GM19395 (cell line): ENCODE data around the gene SPAG4.
A peak's percentile ranks its signal among the peaks of the same experiment; 100 is the strongest.

Experiments used
- ATAC-seq: cut with Tn5 transposase; IDR thresholded peaks from one replicate; pipeline ENCODE4 v1.9.1; 2021; ENCODE audit warnings: mild to moderate bottlenecking, moderate library complexity; ENCODE audit not compliant: unreplicated experiment

The SPAG4 gene

DNA sequence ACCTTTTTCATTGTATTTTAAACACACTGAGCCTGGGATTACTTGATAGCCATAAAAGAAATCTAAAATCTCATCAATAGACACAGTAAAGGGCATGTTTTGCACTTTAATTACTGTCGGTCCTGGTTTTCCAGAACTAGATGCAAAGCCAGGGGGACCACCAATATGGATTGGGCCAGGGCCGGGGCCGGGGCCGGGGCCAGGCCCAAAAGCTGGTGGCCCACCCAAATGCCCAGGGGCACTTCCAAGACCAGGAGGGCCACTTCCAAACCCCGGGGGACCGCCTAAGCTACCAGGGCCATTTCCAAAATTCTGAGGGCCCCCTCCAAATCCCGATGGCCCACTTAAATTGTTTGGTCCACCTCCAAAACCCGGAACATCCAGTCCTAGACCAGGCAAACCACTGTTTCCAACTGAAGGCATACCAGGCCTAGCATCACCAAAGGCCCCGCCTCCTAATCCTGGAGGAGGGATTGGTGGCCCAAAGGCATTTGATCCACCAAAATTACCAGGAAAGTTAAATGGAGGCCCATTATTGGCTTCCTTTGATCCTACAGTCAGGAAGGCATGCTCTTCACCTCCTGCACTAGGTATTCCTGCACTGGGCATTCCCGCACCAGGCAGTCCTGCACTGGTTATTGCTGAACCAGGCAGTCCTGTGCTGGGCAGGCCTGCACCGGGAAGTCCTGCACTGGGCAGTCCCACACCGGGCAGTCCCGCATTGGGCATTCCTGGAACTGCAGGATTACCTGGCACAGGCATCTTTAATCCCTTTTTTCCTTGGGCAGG lies 37.2 kb downstream of the SPAG4 start:
- no peak for ATAC-seq

DNA sequence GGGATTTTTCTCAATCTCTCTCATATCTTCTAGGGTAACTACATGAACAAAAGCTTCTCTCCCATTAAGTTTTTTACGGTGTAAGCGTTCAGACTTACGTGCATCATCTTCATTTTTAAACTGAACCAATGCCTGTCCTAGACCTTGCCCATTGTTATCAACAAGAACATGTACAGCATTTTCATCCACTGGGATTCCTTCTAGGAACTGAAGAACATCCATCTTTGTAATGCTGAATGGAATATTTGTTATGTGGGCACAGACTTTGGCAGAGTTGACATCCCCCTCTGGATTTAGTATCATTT lies 37.8 kb downstream of the SPAG4 start:
- no peak for ATAC-seq

DNA sequence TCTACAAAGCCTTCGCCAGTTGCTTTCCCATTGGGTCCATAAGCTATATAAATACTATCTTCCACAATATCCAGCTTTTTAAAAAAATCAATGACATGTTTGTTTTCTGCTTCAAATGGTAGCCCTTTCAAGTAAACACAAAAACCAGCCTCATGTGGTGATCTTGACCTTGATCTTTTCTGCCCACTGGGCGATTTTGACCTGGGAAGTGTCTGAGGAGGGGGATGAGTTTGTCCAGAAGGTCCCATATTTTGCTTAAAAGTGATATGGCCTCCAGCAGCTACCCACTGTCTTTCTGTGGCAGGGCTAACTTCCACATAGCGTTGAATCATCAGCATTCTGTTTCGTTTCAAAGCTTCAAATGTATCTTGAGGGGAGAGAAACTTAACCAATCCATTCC lies 38.3 kb downstream of the SPAG4 start:
- ATAC-seq, result no peak

DNA sequence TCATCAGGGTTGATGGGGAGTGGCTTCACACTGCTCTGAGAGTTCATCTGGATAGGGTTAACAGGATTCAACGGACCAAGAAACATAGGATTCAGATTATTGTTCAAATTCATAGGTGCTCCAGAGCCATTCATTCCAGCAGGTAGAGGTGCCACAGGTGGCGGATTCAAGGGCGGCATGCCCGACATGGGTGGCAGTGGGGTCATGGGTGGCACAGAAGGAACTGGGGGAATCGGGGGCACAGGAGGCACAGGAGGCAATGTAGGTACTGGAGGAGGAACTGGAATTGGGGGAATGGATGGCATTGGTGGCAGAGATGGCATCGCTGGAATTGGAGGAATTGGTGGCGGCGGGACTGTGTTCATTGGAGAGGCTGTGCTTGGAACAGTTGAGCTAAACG lies 38.8 kb downstream of the SPAG4 start:
- no peak for ATAC-seq

DNA sequence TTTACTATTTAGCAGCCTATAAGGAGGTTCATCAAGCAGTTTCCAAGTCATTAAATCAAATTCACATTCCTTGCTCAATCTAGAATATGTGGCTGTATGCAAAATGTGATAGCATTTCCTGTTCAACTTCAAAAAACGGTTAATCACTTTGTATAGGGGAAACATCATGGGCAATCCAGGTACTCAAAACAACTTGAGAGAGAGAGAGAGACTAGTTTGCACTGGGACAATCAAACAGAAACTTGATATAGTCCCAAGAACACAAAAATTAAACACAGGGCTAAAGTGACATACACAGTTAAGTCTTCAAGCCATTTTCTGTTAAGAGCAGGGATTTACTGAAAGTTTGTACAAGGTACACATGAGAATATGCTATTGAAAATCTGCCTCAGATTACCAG lies 41.6 kb downstream of the SPAG4 start:
- no peak for ATAC-seq

DNA sequence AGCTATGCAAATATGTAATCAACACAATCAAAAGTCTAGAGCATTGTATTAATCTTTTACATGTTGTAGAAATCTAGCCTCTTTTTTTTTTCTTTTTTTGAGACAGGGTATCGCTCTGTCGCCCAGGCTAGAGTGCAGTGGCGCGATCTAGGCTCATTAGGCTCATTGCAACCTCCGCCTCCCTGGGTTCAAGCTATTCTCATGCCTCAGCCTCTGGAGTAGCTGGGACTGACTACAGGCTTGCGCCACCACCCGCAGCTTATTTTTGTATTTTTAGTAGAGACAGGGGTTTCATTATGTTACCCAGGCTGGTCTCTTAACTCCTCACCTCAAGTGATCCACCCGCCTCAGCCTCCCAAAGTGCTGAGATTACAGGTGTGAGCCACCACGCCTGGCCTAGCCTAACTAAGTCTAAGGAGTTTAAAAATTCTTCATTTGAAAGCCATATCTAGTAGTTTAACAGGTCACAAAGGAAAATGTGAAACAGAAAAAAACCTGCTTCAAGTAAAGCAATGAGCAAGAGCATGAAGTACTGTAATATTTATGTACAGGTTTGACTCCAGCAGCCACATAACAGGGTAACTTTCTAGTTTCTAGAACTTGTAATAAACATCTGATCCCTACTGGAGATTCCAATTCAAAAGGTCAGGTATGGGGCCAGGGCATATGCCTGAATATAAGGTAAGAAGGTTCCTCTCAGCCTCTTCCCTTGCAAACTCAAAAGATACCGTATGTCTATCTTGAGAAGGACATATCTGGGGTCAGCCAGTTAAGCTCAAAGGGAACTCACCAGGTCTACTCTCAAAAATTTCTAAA lies 44.7 kb downstream of the SPAG4 start:
- no peak for ATAC-seq

DNA sequence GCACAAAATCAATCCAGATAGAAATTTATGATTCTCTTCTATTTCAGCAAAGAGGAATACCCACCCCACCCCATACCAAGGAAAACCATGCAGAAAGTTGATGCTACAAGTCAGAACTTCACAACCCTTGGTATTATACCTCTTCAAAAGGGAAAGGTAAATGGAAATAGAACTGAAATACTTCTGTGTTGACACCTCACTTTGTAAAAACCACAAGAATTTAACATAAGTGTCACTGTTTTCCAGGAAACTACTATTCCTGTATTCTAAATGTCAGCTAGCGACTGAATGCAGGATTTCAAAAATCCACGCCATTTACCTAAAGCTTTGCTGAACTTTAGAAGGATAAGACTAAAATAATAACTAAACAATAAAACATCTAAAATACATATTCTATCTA lies 45.4 kb downstream of the SPAG4 start:
- no peak for ATAC-seq

DNA sequence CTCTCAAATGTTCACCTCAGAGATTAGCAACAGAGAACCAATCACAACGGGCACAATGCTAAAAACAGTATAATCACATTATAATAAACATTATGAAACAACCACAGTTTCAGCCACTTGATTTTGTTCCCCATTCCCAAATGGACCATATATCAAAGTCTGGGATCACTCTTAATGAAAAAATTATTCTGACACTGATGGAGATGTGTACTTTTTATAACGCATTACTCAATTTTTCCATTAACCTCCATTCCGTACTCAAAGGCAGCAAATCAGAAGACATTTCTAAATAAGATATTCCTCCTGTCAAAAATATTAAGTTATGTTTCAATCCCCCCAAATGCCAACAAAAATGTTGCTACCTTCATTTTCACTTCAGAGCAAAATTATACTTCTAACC lies 46.3 kb downstream of the SPAG4 start:
- no peak for ATAC-seq

DNA sequence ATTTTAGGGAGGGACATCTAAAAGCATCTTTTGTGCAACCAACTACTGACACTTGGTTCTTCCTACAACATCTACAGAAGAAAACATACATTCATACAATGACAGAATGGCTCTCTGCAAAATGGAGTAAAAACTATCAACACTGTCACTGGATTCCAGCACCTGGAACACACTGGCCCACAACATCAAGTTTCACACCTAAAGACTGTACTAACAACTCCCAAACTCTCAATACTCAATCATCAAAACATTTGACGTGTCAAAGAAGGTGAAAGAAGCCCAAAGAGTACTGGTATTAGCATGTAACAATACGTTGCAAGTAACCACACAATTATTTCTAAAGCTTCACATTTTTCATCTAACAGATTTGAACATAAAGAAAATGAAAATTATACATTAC lies 46.9 kb downstream of the SPAG4 start:
- no peak for ATAC-seq

DNA sequence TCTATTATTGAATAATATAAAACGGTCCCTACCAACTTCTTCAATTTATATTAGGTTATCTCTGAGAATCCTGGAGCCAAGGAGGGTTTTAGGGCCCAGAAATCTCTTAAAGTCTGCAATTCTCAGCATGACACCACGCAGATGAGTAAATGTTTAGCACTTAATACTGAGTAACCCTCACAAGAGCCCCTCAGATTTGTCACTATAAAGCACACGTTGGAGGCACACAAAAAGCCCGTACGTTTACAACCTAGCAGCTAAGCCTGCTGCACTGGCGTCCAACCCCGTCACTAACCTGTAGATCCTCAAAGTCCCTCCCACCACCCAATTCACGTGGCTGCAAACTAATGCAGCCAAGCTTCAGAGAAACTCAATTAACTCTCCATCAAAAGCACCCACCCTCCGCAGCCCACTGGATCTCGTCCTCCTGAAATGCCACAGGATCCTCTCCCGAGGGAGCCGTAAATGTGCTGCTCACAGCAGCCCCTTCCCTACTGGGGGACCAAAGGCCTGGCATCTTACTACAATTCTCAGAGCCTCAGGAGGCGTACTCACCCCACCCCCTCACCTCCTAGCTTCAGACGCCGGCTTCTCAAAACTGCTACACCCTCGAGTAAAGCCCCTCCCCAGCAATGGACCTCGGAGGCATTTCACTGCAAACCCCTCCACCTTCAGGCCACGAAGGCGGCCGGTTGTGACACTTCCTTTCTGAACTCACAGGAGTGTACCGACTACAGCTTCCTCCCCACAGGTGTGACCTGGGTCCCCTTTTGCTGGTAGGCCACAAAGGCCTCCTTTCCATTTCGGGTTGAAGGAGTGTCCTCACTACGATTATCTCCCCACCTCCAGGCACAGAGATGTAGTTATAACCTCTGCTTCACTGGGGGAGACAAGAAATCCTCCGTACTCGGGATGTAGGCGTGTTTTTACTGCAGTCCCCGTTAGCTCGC lies 48.2 kb downstream of the SPAG4 start:
- ATAC-seq, result peak; percentile 35

DNA sequence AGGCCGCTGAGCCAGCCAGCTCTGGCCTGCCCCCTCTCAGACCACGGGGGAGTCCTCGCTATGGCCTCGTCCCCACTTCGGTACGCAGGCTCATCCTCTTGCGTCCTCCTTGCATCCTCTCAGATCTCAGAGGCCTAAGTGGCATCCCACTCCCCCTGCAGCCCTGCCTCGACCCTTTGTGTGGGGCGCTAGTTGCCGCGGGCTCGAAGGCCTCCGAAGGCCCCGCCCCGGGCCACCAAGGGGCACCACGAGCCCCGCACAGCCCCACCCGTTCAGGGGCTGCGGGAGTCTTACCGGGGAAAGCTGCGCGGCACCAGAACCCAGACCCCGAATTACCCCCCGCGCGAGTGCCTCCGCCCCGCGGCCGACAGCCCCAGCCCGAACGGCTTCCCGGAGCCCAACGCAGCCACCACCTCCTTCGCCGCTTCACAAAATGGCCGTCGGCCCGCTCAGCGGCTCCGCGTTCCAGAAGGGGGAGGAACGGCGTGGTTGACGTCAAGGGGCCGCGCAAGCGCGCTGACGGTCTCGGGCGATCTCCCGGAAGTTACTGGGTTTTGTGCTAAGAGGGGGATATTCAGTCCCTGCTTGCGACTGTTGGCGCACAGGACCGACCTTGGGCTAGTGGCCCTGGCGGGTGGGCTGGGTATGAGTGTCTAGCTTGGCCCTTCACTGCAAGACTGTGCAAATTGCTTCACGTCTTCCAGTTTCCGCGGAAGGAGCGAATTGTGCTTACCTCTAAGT lies 49.0 kb downstream of the SPAG4 start, which contains the start of the genes CPNE1 and RBM12:
Gene CPNE1 (minus strand): TSS at position 435 of the 741 bp plus-strand sequence. CDS start 31,977 bp downstream, outside the sequence.
Gene RBM12 (minus strand): TSS at position 435 of the 741 bp plus-strand sequence. CDS start 9,578 bp downstream, outside the sequence.
- ATAC-seq, result peak; percentile 81

DNA sequence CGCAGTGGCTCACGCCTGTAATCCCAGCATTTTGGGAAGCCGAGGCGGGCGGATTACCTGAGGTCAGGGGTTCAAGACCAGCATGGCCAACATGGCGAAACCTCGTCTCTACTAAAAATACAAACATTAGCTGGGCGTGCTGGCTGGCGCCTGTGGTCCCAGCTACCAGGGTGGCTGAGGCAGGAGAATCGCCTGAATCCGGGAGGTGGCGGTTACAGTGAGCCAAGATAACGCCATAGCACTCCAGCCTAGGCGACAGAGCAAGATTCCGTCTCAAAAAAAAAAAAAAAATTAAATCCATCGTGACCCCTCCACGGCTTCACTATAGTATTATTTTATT lies 50.3 kb downstream of the SPAG4 start:
- ATAC-seq, result no peak

DNA sequence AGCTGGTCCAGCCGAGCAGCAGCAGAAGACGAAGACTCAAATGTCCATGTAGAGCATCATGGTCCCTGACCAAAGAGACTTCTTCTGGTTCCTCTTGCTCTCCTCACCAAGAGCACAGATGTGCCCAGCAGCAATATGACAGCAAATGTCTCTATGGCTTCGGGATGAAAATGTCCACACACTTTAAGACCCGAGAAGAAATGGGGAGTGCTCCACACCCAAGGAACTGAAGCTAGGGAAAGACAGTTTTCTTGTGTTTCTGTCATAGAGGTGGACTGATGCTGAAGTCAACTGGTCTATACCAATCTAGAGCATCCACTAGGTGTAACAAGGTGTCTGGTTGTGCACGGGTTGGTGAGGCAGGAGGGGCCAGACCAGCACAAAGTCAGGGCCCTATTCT lies 53.6 kb downstream of the SPAG4 start:
- no peak for ATAC-seq

DNA sequence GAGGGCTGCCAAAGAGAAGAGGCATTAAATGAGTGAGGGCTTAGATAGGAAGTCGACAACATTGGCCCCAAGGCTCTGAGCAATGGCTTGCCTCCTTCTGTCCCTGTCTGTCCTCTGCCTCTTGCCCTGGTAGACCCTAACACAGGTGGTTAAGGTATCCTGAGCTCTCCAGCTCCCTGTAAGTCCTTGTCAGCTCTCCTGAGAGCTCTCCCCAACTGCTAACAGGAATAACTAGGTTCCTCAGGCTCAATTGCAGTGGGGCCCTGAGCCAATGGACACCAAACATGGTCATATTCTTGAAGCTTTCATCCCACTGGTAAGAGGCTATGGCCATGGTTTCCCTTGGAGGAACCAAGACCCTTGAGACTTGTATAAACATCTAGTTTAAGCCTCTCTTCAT lies 54.1 kb downstream of the SPAG4 start:
- no peak for ATAC-seq
